Measurements from ENCODE around the gene RC3H2.
"Not testable (repeated sequence)": the region's sequence is repeated elsewhere in the genome, so short reads cannot be mapped to it uniquely, and the experiment has no call there.

The RC3H2 gene

DNA sequence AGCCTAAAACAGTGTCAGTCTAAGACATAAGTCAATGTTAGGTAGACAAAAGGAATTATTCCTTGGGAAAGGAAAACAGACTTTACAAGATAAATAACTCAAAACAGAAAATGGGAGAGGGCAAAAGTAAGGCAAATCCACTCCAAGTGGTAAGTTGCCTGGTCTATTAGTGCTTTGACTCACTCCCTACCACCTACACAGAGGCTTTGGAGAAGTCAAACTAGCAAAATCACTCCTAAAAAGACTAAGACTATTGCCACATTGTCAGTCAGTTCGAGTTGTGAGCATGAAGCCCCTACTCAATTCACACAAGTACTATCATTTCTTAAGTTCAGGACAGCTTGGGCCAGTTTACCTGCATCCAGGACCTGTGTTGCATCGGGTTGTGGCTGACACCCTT, 13.2 kb upstream of the RC3H2 start:
- no peak overlapping the region for H3K4me3 ChIP-seq (ENCODE audit: low read length)
- no peak overlapping the region for H3K27ac ChIP-seq (ENCODE audit: low read length)
- peaks cover 11% of the 10 kb centered on the region; the same call in 1 of the 2 replicates for H3K4me1 ChIP-seq (ENCODE audit: insufficient read depth, low read length)
- H3K36me3 ChIP-seq (ENCODE audit: insufficient read depth, low read depth, low read length): peaks cover 25% of the 10 kb centered on the region
- H3K9me3 ChIP-seq (ENCODE audit: insufficient read depth, low read depth, low read length): no peaks in the 10 kb centered on the region
- H3K27me3 ChIP-seq (ENCODE audit: insufficient read depth, low read length): no peaks in the 10 kb centered on the region
- H3K9ac ChIP-seq (ENCODE audit: low read depth, low read length): no peak overlapping the region

DNA sequence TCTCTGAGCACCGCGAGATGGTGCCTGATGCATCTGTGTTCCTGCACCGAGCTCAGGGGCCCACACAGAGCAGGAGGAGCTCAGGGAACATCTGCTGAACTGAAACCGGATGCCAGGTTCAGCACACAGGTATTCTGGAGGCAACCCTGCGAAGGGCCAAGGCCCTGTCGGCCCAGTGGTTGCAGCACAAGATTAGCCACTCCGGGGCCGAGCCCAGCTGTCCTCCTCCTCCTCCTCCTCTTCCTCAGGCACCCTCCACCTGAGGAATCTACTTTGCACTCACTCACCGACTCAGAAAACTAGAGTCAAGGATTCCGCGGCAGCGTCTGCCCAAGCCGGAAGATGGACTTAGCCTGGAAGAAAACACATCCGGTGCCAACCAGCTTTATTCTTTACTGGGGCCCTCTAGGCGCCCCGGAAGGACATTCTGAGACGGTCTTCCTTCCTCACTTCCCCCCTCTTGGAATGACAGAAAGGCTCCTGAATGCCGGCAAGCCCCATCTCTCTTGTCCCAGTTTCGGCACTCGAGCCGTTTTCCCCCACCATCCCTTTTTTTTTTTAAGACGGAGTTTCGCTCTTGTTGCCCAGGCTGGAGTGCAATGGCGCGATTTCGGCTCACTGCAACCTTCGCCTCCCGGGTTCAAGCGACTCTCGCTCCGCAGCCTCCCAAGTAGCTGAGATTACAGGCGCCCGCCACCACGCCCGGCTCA, 8.0 kb upstream of the RC3H2 start, which contains the start of gene ZBTB6:
Gene ZBTB6 (minus strand): TSS at position 360 of the 710 bp plus-strand sequence. CDS start 1,251 bp downstream, outside the sequence.
- Histone ChIP-seq H3K4me3 (ENCODE audit: low read length) (peak within 1 kb of the TSS; percentile 97), H3K36me3 (ENCODE audit: insufficient read depth, low read depth, low read length) (peaks cover 31% of the 10 kb centered on the region), H3K27me3 (ENCODE audit: insufficient read depth, low read length) (no peaks in the 10 kb centered on the region), H3K4me1 (ENCODE audit: insufficient read depth, low read length) (0 out of 2 replicates have a peak, but pooled peaks cover 2% of the 10 kb centered on the region), H3K9ac (ENCODE audit: low read depth, low read length) (peak within 1 kb of the TSS; percentile 98), H3K9me3 (ENCODE audit: insufficient read depth, low read depth, low read length) (no peaks in the 10 kb centered on the region), H3K27ac (ENCODE audit: low read length) (peak within 1 kb of the TSS; percentile 90)

DNA sequence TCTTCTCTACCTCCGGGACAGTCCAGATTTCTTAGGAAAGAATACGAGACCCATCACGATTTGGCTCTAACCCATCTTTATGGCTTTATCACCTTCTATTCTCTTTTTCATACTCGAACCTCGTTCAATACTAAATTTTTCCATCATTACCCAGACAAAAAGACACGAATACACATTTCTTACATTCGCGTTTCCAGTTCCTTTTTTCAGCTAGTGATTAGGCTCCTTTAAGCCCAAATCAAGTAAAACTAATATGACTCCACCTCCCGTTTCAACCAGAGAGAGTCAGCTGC, 7.5 kb upstream of the RC3H2 start:
- H3K4me3 ChIP-seq (ENCODE audit: low read length): peak overlapping the region; percentile 97
- no peaks in the 10 kb centered on the region for H3K9me3 ChIP-seq (ENCODE audit: insufficient read depth, low read depth, low read length)
- peak overlapping the region; percentile 90 for H3K27ac ChIP-seq (ENCODE audit: low read length)
- 0 out of 2 replicates have a peak, but pooled peaks cover 2% of the 10 kb centered on the region for H3K4me1 ChIP-seq (ENCODE audit: insufficient read depth, low read length)
- peak overlapping the region; percentile 98 for H3K9ac ChIP-seq (ENCODE audit: low read depth, low read length)
- no peaks in the 10 kb centered on the region for H3K27me3 ChIP-seq (ENCODE audit: insufficient read depth, low read length)
- H3K36me3 ChIP-seq (ENCODE audit: insufficient read depth, low read depth, low read length): peaks cover 27% of the 10 kb centered on the region

DNA sequence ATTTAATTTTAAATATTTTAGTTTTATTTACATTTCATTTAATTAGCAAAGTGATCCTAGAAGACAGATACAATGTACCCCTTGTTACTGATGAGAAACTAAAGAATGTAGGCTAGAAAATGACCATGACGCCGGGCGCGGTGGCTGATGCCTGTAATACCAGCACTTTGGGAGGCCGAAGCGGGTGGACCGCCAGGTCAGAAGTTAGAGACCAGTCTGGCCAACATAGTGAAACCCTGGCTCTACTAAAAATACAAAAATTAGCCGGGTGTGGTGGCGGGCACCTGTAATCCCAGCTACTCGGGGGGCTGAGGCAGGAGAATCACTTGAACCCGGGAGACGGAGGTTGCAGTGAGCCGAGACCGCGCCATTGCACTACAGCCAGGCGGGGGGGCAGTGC, 963 bp upstream of the RC3H2 start:
- H3K36me3 ChIP-seq (ENCODE audit: insufficient read depth, low read depth, low read length): peaks cover 18% of the 10 kb centered on the region
- H3K9me3 ChIP-seq (ENCODE audit: insufficient read depth, low read depth, low read length); H3K27ac ChIP-seq (ENCODE audit: low read length); H3K4me3 ChIP-seq (ENCODE audit: low read length); H3K9ac ChIP-seq (ENCODE audit: low read depth, low read length); H3K4me1 ChIP-seq (ENCODE audit: insufficient read depth, low read length); H3K27me3 ChIP-seq (ENCODE audit: insufficient read depth, low read length): not testable (repeated sequence)

DNA sequence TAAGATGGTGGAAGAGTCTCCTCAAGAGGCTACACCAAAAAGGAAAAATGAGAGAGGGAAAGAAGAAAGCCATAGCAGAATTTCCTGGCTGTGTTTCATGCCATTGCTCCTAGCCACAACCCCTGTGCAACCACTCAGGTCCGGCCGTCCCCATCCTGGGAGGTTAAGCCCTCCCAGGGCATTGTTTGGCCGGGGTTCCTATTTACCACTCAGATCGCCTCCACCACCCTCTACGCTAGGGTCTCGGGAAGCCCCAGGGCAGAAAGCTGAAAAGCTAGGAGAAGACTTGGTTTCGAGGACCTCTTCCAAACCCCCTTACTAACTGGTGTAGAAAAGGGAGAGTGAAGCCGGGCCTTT, 715 bp downstream of the RC3H2 start:
- Histone ChIP-seq H3K9ac (ENCODE audit: low read depth, low read length) (peak overlapping the region; percentile 100), H3K4me3 (ENCODE audit: low read length) (peak overlapping the region; percentile 100), H3K36me3 (ENCODE audit: insufficient read depth, low read depth, low read length) (peaks cover 2% of the 10 kb centered on the region; the same call in 1 of the 2 replicates), H3K9me3 (ENCODE audit: insufficient read depth, low read depth, low read length) (no peaks in the 10 kb centered on the region), H3K4me1 (ENCODE audit: insufficient read depth, low read length) (peaks cover 9% of the 10 kb centered on the region; the same call in 1 of the 2 replicates), H3K27me3 (ENCODE audit: insufficient read depth, low read length) (no peaks in the 10 kb centered on the region), H3K27ac (ENCODE audit: low read length) (peak overlapping the region; percentile 90)

DNA sequence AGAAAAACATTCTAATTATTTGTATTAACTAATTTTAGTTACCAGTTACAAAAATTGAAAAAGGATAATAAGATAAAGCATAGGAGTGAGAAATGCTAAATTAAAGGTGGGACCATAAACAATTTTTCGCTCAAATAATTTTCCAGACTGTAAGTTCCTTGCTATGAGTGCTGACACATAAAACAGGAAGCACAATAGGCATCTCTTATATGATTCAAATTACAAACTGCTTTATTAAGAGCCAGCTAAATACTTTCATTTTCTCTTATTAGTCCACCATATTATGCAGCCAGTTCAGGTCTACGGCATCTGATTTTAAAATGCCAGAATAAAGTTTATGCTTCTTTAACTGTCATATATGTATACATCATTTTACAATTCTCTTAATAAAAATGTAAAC, 4.4 kb downstream of the RC3H2 start:
- H3K9ac ChIP-seq (ENCODE audit: low read depth, low read length): no peak overlapping the region
- H3K4me3 ChIP-seq (ENCODE audit: low read length): no peak overlapping the region
- peaks cover 19% of the 10 kb centered on the region for H3K36me3 ChIP-seq (ENCODE audit: insufficient read depth, low read depth, low read length)
- no peak overlapping the region for H3K27ac ChIP-seq (ENCODE audit: low read length)
- no peaks in the 10 kb centered on the region for H3K9me3 ChIP-seq (ENCODE audit: insufficient read depth, low read depth, low read length)
- no peaks in the 10 kb centered on the region for H3K27me3 ChIP-seq (ENCODE audit: insufficient read depth, low read length)
- H3K4me1 ChIP-seq (ENCODE audit: insufficient read depth, low read length): peaks cover 9% of the 10 kb centered on the region; the same call in 1 of the 2 replicates

DNA sequence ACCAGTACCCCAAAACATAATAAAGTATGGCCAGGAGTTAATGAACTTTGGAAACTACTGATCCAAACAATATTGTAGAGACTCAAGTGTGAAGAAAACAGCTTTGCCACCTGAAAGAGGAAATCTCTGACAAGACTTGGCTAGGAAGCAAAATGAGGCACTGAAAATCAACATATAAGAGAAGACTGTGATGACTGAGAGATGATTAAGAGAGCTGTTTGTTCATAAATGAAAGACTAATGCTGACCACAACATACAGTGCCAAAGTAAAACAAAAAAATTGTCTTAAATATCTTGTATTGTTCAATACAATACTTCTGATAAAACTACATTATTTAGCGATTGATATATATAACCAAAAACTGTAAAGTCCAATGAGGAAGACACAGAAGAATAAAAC, 7.2 kb downstream of the RC3H2 start:
- H3K27ac ChIP-seq (ENCODE audit: low read length): no peak overlapping the region
- no peak overlapping the region for H3K4me3 ChIP-seq (ENCODE audit: low read length)
- H3K9me3 ChIP-seq (ENCODE audit: insufficient read depth, low read depth, low read length): no peaks in the 10 kb centered on the region
- peaks cover 45% of the 10 kb centered on the region for H3K36me3 ChIP-seq (ENCODE audit: insufficient read depth, low read depth, low read length)
- H3K27me3 ChIP-seq (ENCODE audit: insufficient read depth, low read length): no peaks in the 10 kb centered on the region
- H3K4me1 ChIP-seq (ENCODE audit: insufficient read depth, low read length): no peaks in the 10 kb centered on the region
- no peak overlapping the region for H3K9ac ChIP-seq (ENCODE audit: low read depth, low read length)

DNA sequence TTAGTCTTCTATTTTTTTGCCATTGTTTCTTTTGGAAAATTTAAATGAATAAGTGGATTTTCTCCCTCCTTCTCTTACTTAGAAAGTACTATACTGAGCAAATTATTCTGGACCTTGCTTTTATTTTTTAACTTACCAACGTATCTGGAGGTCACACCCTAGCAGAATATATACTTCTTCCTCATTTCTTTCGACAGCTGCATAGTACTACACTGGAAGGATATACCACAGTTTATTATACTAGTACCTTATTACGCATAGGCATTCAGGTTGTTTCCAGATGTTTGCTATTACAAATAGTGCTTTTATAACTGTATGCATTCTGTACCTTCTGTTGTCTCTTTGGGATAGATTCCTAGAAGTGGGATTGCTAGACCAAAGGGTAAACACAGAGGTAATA, 16.7 kb downstream of the RC3H2 start:
- H3K27me3 ChIP-seq (ENCODE audit: insufficient read depth, low read length): no peaks in the 10 kb centered on the region
- H3K9ac ChIP-seq (ENCODE audit: low read depth, low read length): no peak overlapping the region
- H3K4me3 ChIP-seq (ENCODE audit: low read length): no peak overlapping the region
- H3K27ac ChIP-seq (ENCODE audit: low read length): no peak overlapping the region
- no peaks in the 10 kb centered on the region for H3K9me3 ChIP-seq (ENCODE audit: insufficient read depth, low read depth, low read length)
- H3K4me1 ChIP-seq (ENCODE audit: insufficient read depth, low read length): no peaks in the 10 kb centered on the region
- H3K36me3 ChIP-seq (ENCODE audit: insufficient read depth, low read depth, low read length): peaks cover 83% of the 10 kb centered on the region

DNA sequence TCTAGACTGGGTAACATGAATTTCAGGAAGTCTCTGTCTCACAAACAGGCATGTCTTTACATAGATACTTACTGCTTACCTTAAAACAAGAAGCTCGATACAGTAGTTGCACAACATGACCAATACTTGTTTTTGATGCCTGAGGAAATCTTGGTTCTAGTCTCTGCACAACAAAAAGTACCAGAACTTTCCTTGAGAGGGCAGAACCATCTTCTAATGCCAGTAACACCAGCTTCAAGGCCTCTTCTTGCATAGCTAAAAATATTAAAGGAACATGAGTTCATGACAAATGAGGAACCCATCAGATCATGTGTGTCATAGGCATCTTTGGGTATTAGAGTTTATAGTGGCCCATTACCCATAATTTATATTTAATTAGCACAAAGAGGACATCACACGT, 22.0 kb downstream of the RC3H2 start:
- no peak overlapping the region for H3K9ac ChIP-seq (ENCODE audit: low read depth, low read length)
- no peaks in the 10 kb centered on the region for H3K9me3 ChIP-seq (ENCODE audit: insufficient read depth, low read depth, low read length)
- no peak overlapping the region for H3K4me3 ChIP-seq (ENCODE audit: low read length)
- peaks cover 86% of the 10 kb centered on the region for H3K36me3 ChIP-seq (ENCODE audit: insufficient read depth, low read depth, low read length)
- H3K4me1 ChIP-seq (ENCODE audit: insufficient read depth, low read length): no peaks in the 10 kb centered on the region
- H3K27ac ChIP-seq (ENCODE audit: low read length): no peak overlapping the region
- H3K27me3 ChIP-seq (ENCODE audit: insufficient read depth, low read length): no peaks in the 10 kb centered on the region

DNA sequence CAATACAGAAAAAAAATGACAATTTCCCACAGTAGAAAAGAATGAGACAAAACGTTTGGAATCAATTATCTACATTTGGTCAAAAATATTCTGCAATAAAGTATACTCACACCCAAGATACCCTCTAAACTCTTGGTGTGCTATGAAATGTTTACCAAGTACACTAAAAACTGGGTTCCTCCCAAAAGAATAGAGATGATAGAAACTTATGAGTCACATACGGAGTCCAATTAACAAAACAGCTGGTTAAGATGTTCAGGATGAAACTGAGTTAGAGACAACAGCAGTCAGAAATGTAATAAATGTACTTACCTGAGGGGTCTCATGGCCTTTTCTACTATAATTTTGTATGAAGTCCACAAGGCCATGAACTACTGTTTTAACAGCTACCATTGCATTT, 25.7 kb downstream of the RC3H2 start:
- H3K27me3 ChIP-seq (ENCODE audit: insufficient read depth, low read length): no peaks in the 10 kb centered on the region
- peaks cover 95% of the 10 kb centered on the region for H3K36me3 ChIP-seq (ENCODE audit: insufficient read depth, low read depth, low read length)
- no peaks in the 10 kb centered on the region for H3K9me3 ChIP-seq (ENCODE audit: insufficient read depth, low read depth, low read length)
- no peak overlapping the region for H3K27ac ChIP-seq (ENCODE audit: low read length)
- no peak overlapping the region for H3K9ac ChIP-seq (ENCODE audit: low read depth, low read length)
- H3K4me1 ChIP-seq (ENCODE audit: insufficient read depth, low read length): no peaks in the 10 kb centered on the region
- no peak overlapping the region for H3K4me3 ChIP-seq (ENCODE audit: low read length)

DNA sequence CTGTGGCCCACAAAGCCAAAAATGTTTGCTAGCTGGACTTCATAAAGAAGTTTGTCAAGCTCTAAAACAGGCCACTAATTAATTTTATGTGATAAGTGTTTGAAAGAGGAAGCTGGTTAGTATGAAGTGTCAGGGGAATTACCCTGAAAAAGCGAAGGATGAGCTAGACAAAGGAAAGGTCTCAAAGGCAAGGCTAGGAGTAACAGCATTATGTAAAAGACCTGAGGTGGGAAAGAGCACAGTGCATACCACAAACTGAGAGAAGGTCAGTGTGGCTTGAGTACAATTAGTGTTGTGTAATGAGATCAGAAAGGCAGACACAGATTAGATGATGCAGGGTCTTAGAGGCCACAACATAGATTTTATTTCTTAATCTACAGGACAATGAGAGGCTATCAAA, 29.6 kb downstream of the RC3H2 start:
- Histone ChIP-seq H3K4me3 (ENCODE audit: low read length) (no peak overlapping the region), H3K9ac (ENCODE audit: low read depth, low read length) (no peak overlapping the region), H3K36me3 (ENCODE audit: insufficient read depth, low read depth, low read length) (peaks cover 94% of the 10 kb centered on the region)

DNA sequence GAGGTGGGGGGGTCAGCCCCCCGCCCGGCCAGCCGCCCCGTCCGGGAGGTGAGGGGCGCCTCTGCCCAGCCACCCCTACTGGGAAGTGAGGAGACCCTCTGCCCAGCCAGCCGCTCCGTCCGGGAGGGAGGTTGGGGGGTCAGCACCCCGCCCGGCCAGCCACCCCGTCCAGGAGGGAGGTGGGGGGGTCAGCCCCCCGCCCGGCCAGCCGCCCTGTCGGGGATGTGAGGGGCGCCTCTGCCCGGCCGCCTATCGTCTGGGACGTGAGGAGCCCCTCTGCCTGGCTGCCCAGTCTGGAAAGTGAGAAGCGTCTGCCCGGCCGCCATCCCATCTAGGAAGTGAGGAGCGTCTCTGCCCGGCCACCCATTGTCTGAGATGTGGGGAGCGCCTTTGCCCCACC, 37.9 kb downstream of the RC3H2 start:
- not testable (repeated sequence) for H3K9ac ChIP-seq (ENCODE audit: low read depth, low read length); H3K27ac ChIP-seq (ENCODE audit: low read length); H3K4me3 ChIP-seq (ENCODE audit: low read length); H3K27me3 ChIP-seq (ENCODE audit: insufficient read depth, low read length); H3K9me3 ChIP-seq (ENCODE audit: insufficient read depth, low read depth, low read length); H3K4me1 ChIP-seq (ENCODE audit: insufficient read depth, low read length)
- peaks cover 46% of the 10 kb centered on the region for H3K36me3 ChIP-seq (ENCODE audit: insufficient read depth, low read depth, low read length)

More for the DNA sequence above, 29.6 kb downstream of the RC3H2 start:
- no peaks in the 10 kb centered on the region for H3K4me1 ChIP-seq (ENCODE audit: insufficient read depth, low read length)
- no peaks in the 10 kb centered on the region for H3K27me3 ChIP-seq (ENCODE audit: insufficient read depth, low read length)
- no peak overlapping the region for H3K27ac ChIP-seq (ENCODE audit: low read length)
- H3K9me3 ChIP-seq (ENCODE audit: insufficient read depth, low read depth, low read length): no peaks in the 10 kb centered on the region
